Stimulated activated CD8-positive, alpha-beta memory T cell treated with anti-CD3 and anti-CD28 coated beads, Interleukin-12 subunit alpha, Interleukin-12 subunit beta, amount 100 ng/mL, for 1 hour (primary cell): ENCODE measurements around the gene SPPL3.

Source experiments
- DNase-seq: peaks from one replicate; pipeline ENCODE4 v3.0.0-alpha.2; 2020; ENCODE audit warnings: low read depth

Gene SPPL3

DNA sequence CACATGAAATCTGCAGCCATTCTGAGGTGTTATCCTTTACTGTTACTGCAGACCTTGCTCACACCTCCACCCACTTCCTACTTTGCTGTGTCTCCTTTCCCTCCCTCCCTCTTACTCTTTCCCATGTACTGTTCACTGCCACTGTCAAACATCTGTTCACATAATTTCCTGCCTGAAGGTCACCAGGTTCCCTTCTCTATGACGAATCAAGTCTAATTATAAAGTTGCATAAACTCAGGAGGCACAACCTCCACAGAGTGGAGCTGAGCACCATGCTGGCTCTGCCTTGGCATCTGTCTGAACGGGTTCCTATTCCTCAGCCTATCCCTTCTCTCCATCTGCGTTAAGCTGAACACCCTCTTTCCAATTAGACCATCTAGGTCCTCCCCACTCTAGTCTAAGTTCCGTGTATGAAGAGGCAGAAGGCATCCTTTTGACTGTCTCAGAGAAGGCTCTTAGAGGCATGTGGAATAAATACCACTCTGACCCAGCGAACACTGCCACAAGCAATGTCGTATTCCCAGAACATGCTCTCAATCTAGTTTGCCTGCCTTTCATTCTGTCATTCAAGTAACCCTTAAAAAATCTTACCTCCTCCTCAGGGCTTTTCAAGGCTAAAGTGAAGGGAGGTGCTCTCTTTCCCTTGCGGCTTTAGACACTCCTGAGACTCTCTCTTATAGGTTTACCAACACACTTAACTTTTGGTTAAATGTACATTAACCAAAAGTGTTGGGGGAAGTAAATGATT, 129.8 kb downstream of the SPPL3 start:
- no peak for DNase-seq

- DNase-seq: no peak
Measured at GRCh38 chr12:120771097-120771496, 133.1 kb downstream of the SPPL3 start.

GRCh38 chr12:120767071-120768024, 136.8 kb downstream of the SPPL3 start:
- DNase-seq: no peak

DNA sequence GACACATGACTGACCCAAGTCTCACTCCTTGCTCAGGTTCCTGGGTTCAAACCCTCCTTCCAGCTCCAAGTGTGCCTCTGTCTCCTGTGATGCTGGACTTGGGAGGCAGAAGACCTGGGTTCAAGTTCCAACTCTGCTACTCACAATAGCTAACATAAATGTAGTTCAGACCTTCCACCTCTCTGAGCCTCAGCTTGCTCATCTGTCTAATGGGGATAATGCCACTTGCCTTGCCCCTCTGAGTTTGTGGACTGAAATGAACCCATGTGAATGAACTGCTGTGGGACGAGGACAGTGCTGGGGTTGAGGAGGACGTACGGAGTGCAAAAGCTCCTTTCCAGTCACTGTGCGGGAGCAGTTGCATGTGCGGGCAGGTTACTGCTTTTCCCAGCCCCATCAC, 137.6 kb downstream of the SPPL3 start:
- DNase-seq: no peak

- DNase-seq: no peak
Measured at GRCh38 chr12:120764816-120765215, 139.3 kb downstream of the SPPL3 start.

DNA sequence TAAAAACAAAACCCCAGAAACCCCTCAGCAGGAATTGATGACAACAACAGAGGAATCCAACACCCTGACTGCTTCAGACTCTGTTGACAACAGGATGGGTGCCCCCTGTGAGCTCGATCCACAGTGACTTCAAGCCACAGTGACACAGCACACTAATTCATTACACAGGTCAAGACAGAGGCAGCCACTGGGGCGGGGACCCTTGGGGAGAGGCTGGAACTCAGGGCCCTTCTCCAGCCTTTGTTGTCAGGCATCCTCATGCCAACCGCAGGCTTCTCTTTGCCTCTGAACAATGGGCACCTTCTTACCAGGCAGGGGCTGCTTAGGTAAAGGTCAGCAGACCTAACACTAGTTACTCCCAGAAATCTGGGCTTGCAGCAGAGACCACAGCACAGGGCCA, 140.9 kb downstream of the SPPL3 start:
- no peak for DNase-seq

DNA sequence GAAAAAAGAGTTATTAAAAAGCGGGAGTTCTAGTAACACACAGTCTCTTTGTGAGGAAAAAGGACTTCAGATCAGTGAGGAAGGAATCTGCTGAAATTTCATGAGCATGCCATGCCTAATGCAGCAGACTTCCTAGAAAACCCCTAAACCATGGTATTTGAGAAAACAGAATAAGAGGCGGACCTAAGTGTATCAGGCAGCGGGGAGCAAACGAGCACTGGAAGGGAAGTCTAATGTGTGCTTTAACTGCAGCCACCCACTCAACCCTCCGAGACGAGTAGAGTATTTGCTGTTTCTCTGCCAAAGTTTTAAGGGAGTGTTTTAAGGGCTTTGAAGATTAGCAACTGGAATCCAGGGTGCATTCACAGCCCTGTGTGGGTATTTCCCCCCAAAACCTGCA, 142.1 kb downstream of the SPPL3 start:
- no peak for DNase-seq

DNA sequence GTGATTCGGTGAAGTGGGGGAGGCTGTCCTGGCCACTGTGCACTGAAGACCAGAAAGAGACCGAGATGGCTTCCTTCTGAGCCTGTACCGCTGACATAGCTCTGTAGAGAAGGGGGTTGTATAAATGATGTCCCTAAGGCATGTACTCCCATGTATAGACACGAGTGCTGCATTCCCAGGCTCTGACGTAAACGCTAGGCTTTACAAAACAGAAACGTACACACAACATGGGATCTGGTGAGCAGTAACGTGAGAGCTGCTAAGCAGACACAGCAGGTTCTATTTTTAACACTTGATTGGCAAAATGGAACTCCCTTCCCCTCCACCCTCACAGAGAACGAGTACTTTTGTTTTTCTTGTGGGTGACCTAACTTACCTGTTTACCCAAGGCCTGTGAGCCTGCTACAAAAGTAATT, 142.6 kb downstream of the SPPL3 start:
- DNase-seq: no peak

DNA sequence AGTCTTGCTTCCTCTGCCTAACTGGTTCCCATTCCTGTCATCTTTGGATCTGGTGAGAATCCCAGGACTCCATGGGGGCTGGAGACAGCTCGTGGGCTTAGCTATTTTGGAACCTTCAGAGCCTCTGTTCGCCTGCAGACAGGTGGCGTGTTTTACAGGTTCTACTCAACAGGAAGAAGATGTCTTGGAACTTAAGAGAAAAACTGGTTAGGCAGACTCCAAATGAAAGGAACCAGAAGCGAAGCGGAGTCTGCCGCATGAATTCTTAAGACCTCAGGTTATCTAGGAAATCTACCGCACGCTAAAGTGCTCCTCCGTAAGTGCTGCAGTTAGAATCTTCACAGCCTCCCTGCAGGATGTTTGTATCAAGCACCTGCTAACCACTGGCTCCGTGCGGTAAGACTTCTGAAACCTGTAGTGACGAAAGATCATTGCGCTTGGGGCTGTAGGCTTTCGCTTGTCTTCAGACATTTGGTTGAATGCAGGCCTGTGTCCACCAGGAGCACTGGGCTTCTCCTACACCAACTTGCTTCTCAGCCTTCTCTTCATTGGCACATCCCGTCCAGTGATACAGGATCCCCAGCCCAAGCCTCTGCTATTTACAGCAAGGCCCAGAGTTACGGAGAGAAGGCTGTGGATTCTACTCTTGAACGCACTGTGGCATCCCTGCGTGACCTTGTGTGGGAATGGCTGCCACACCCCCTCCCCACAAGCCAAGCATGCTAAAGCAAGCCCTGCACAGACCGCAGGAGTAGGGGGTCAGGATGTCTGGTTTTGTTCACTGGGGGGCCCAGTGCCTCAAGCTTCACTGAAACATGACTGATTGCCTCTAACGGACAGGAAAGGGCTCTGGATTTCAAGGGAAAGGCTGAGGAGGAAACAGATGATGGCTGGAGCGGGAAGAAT, 143.6 kb downstream of the SPPL3 start:
- DNase-seq: no peak

DNA sequence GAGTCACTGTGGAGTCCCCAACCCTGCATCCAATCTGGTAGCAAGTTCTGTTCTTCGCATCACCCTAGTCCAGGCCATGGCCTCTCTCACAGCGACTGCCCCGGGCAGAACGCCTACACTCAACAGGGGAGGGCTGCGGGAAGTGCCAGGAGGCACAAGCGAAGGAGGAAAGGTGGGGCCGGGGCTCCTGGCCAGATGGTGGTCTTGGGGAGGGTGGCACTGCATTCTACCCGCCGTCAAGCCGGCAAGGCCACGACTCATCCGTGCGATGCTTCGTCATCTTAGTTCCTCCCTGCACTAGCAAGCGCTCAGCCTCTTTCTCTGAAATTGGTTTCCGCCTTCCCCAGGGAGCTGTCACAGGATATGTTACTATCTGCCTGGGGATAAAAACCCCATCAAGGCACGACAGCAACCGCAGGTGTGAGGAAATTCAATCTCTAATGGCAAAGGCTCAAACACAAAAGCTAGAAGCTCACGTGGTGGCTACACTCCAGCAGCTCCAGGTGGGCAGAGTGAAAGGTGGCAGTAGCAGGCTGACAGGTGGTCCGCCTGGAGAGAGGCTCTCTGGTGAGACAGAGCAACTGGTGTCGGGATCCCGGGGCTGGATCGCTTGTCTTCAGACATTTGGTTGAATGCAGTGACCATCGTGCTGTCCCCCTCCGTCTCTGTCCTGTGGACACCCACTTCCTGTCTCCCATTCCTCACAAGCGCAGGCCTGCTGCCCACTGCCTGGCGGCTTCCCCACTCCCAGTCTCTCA, 144.4 kb downstream of the SPPL3 start:
- DNase-seq: no peak

DNA sequence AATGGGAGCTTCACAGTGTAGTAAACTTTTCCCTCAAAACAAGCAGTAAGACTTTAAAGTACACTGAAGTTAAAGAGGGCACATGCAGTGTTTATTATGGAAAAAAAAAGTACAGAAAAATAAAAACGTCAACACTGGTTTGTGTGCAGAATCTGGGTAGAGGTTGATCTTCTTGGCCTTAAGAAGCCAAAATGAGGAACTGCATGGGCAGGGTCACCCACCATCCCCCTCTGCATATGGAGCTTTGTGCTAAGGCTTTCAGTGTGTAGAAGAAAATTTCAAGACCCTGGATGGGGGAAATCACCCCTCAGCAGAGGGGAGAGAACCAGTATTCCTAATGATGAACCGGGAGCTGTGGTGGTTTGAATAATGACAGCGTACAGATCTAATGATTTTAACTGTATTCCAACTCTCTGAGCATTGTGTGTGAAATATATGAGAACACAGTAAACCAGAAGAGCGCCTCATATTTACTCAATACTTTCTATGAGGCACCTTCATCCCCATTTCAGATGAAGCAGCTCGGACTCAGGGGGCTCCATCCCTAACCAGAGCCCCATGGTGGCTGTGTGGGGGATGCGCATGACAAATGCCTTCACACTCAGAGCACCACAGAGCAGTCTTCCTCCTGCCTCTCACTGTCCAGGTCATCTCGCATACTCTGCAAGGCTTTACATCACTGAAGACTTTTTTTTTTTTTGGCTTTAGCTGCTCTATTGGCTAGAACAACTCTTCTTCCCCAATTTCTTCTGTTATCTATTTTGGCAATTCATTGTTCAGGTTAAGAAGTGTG, 145.2 kb downstream of the SPPL3 start:
- DNase-seq: no peak

DNA sequence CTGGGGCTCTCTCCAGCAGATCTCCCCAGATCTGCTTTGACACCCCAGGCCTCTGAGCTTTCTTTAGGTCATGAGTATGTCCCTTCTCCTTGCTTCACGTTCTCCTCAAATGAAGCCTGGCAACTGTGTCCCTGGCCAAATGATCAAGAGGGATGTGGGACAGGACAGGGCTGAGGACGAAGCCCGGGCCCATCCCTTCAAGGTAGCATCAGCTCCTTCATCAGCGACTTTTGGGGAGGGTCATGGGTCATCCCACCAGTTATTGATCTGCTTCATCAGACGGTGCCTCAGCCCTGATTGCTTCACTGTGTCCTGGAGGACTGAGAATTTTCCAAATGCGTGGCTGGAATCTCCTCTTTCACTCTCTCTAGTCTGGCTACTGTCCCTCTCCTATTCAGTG, 146.2 kb downstream of the SPPL3 start:
- no peak for DNase-seq

DNA sequence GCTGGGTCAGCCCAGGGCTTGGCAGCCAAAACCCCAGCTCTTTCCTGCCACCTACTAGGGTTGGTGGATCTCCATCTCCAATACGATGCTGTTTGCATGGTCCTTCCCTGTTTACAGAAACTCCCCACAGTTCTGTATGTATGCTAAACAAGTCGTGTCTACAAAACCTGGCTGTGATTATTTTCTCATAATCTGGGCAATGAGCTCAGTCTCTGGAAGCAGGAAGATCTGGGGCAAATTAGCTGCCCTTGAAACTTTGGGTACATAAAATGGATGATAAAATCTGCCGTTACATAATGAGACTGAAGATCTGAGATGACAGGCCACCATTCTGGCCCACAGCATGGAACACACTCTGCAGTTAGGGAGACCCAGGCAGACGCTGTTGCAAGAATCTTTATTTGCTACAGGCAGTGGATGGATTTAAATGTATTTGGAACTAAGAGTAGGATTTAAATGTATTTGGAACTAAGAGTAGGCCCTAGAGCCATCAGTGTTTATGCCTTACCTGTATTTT, 146.9 kb downstream of the SPPL3 start:
- DNase-seq: no peak

DNA sequence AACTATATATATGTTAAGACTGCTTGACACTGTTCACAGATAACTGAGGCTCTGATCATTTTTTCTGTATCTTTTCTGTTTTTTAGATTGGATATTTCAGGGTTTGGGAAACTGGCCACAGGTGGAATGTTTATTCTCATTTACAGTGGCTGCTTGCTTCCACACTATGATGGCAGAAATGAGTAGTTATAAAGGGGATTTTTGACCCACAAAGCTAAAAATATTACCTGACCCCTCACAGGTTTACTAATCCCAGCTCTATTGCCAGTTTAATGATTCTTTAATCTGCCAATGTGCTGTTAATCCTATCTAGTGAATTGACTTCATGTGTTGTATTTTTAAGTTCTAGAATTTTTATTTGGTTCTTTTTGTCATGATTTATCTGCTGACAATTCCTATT, 148.9 kb downstream of the SPPL3 start:
- no peak for DNase-seq

DNA sequence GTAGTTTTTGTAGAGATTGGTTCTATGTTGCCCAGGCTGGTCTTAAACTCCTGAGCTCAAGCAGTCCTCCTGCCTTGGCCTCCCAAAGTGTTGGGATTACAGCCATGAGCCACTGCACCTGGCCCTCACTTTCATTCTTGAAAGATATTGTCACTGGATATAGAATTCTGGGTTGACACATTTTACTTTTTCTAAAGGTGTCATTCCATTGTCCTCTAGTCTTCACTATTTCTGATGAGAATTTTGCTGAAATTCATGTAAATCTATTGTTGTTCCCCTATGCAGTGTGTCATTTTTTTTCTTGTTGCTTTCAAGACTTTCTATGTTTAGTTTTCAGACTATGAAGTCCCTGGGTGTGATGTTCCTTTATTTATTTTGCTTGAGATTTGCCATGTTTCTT, 149.4 kb downstream of the SPPL3 start:
- DNase-seq: no peak

- DNase-seq: no peak
Measured at GRCh38 chr12:120751389-120751788, 152.8 kb downstream of the SPPL3 start.

GRCh38 chr12:120750806-120751205, 153.4 kb downstream of the SPPL3 start:
- no peak for DNase-seq

- DNase-seq: no peak
Measured at GRCh38 chr12:120749256-120749655, 154.9 kb downstream of the SPPL3 start.

DNA sequence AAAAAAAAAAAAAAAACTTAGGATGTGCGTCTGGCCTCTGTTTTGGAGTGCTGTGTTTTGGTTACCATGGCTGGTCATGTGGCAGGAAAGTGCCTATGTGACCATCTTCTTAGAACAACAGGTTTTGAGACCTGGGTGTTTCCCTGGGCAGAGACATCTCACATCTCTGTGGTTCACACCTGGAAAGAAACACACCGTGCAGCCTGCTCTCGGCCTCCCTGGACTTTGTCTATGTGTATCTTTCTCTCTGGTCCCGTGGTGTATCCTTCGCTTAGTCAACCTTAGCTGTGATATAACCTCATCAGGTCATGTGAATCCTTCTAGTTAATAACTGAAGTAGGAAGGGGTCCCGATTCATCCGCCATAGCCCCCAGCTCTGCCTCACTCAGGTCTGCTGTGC, 155.9 kb downstream of the SPPL3 start:
- DNase-seq: no peak

DNA sequence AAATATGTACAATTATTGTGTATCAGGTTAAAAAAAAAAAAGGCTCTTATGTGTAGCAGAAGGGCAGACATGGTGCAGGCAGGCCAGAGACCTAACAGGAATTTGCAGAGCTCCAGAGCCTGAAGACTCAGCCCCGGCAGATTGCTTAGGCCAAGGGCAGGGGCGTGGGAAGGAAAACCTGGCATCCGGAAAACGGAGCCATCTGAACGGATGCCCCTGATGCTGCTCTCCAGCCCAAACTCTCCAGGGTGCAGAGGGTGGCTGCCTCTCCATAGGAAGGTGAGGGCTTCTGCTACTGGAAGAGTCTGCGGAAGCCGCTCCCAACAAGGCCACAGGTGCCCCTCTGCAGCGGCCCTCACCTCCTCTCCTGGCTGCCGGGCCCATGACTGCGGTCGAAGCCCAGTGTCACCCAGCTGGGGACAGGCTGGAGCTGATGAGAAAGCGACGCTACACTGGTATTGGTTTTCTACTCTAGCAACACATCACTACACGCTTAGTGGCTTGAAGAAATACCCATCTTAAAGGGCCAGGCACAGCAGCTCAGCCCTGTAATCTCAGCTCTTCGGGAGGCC, 159.2 kb downstream of the SPPL3 start:
- no peak for DNase-seq
